ENCODE results near the gene PLCH1.

GRCh38 chr3:155553780-155554179 is 191.1 kb downstream of the PLCH1 start:
- no peak for TF ChIP-seq CTCF (IDR thresholded peaks at IDR 0.05)
- TF ChIP-seq POLR2A (IDR thresholded peaks at IDR 0.05): no peak

Data from ovary (tissue), 3 donors.